Mesenteric fat pad (tissue), 1 donor: ENCODE data around the gene USP16. TPM values are rescaled to one million over a fixed set of nuclear protein-coding genes. Genes with fewer than 3 reads are reported as not detected.

Experiments
- DNase-seq: peaks from one replicate; pipeline ENCODE4 v3.0.0-alpha.2; 2020; ENCODE audit warnings: low spot score
- total RNA-seq: library from RNA; stranded (reverse); fragmentation: NEBNext Ultra II Directional; extraction: Animal tissue kit (Norgen Biotek cat#: 25700); gene quantifications from one replicate; pipeline ENCODE4 v1.2.1, GENCODE V29; 2021
- donor health status: DM: yes; HTN: yes; CAD: no.

USP16 gene
- total RNA-seq, 1 donor from 2014 or later = 38.7 TPM

DNA sequence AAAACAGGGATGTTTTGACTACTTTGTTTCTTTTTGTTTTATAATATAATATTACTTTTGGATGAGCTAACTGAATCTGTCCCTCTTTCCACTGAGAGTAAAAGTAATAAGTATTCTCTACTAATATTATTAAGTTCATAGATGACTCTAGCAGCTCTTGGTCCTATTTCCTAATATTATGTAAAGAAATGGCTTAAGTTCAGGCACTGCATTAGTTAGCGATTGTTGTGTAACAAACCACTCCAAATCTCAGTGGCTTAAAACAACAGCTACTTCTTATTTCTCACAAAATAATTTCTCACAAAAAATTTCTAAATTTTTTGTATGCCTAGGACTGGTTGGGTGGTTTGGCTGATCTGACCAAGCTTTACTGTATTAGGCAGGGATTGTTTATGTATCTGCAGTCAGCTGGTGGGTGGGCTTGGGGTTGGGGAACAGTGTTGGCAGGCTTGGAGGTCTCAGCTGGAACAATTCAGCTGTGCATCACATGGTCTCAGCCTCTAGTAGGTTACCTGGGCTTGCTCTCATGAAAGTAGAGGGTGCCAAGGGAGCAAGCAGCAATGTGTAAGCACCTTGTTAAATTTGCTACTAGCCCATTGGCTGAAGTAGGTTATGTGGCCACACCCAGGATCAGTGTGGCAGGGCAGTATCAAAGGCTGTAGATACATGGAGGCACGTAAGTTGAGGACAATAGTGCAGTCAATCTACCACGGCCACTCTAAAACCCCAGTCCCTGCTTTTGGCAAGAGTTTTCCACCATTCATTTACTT lies 57.8 kb downstream of the USP16 start:
- no peak for DNase-seq

DNA sequence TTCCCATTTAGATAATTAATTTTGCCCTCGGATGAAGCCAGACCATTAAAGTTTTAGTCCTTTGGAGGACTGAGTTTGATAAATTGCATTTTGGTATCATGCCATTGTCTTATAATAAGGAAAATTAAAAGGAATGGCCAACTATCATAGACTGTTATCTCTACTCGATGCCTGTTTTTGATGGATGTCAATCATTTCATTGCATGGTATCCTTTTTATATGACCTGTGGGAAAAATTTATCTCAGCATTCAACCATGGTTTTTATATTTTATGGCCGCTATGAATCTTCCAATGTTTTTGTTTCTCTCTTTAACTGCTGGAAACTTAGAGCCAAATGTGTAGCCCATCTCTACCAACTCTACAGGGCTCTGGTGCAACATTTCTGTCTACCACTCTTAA lies 58.8 kb downstream of the USP16 start:
- DNase-seq = no peak

DNA sequence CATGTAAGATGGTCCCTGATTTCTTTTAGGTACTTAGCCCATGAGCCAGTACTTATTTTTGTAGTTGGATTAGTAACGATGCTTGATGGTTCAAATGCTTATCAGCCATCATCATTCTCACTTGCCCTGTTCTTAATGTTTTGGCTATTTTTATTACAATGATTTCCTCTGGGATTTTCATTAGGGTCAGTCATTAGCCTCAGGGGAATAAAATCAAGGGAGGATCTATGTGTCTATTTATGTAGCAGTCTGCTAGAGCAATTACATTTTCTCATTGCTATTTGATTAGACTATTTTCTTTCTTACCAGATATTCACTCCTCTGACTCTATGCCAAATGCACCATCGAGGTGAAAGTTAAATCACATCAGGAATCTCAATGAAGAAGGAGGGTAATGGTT lies 59.9 kb downstream of the USP16 start:
- DNase-seq = no peak

DNA sequence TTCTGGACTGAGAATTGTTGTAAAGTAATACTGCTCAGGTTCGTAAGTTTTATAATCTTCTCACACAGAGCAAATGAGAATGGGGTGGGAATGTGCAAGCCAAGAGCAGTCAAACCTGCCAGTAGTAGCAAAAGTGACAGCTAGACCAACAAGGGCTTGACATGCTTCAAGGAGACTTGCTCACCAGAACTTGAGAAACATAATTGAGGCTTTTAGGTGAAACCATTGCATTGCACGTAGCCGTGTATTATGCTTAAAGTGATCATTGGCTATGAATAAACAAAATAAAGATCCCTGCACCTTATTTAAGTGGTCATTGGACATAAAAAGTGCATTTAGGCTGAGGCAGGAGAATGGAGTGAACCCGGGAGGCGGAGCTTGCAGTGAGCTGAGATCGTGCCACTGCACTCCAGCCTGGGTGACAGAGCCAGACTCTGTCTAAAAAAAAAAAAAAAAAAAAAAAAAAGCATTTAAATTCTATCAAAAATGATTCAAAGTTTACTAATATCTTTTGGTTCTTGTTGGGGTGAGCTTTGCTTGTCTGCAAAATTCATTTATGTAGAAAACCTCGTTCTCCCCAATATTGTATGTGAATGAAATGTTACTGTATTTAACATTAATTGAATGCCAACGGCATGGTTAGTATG lies 60.8 kb downstream of the USP16 start:
- DNase-seq = no peak

DNA sequence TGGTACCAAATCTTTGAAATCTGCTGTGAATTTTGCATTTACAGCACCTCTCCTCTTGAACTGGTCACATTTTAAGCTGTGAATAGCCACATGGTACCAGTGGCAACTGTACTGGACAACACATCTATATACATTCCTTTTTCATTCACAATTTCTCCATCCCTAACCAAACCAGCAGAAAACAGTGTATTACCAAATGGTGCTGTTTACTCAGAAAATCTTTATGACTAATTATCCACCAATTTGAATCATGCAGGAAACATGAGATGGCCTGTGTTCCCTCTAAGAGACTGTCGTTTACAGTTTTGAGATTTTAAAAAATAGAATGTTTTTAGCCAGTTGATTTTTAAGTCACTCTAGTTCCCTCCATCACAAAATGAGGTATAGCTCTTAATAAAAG lies 66.6 kb downstream of the USP16 start:
- no peak for DNase-seq

DNA sequence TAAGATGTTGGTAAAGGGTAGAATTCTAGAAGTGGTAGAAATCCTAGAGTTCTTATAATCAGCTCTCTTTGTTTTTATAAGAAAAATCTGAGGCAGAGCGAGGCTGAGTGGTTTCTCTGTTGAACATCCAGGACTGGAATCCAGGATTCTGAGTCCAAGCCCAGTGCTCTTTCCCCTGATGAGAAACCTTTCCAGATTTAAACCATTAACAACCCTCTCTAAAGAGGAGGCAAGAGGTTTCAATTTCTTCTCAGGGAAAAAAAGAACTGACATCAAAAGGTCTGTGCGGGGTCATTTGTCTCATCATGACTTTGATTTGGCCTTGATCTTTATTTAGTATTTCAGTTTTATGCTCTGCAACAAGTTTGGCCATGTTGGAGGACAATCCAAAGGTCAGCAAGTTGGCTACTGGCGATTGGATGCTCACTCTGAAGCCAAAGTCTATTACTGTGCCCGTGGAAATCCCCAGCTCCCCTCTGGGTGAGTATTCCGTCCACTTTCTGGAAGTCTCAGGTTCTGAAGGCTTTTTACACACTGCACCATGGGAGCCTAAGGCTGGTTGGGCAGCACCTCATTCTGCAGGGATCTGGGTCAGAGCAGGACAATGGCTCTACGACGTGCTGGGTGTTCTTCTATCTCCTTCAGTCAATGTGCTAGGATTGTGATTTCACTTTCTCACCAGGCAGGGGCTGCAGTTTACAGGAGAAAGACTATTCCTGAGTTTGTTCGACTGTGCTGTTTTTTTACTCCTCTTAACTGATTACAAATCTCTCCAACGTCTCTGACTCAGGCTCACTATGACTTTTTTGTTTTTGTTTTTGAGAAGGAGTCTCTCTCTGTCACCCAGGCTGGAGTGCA lies 67.9 kb downstream of the USP16 start:
- no peak for DNase-seq

DNA sequence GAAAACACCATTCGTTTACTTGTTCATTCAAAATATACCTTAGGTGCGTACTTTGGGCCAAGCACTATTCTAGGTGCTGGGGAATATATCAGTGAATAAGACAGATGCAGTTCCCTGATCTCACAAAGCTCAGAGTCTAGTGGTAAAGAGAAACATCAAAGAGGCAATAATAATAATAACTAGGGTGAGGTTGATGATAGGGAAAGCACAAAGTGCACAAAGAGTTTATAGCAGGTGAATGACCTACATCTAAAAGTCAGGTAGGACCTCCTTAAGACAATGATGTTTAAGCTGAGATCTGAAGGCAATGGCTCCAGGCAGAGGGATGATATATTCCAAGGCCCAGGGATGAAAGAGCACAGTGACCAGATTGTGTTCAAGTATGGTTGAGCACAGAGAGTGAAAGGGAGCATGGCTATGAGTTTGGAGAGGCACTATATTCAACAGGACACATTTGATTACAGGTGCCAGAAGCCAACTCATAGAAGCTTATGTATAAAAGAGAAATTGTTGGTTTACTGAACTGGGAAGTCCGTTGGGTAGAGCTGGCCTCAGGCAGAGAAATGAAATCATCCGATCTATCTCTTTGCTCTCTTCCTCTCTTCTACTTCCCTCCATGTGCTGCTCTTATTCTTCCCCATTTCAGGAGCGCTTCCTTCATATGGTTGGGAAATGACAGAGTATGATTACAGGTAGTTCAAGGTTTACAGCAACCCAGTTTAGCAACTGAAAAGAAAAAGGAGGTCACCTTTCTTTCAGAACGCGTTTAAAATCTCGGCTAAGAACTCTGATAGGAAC lies 71.9 kb downstream of the USP16 start:
- no peak for DNase-seq

DNA sequence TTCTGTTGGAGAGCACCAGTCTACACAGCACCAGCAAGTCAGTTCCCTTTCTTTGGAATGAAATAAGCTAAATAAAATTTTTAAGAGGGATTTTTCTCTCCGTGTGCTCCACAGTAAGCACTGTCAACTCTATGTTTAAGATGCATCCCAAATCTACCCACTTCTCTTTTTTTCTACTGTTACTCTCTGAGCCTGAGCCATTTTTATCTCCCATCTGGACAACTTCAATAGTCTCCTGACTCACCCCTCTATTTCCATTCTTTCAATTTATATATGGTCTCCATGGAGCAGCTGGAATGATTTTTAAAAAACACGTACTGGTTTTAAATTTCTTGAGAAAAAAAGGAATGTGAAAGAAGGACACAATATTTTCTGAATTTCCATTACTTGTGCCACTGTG lies 73.7 kb downstream of the USP16 start:
- no peak for DNase-seq

DNA sequence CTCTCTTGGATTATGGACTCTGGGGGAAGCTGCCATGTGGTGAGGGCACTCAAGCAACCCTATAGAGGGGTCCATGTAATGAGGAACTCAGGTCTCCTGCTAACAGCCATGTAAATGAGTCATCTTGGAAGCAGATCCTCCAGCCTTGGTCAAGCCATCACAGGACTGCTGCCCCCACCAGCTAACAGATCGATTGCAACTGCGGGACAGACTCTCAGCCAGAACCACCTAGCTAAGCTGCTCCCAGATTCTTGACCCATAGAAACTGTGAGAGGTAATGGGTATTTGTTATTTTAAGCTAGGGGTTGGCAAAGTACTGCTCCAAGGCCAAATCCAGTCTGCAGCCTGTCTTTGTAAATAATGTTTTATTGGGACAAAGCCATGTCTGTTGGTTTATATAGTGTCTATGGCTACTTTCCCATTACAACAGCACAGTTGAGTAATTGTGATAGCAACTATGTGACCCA lies 78.4 kb downstream of the USP16 start:
- DNase-seq = no peak

Other genes starting within 250 kb of the USP16 start
- gene LTN1, start 31.8 kb upstream of the USP16 start, total RNA-seq = 22.6 TPM
- 16.9 TPM for gene RWDD2B, start 5.3 kb upstream of the USP16 start, total RNA-seq
- 116 TPM for gene CCT8, start 49.0 kb downstream of the USP16 start, total RNA-seq
- 3.9 TPM for gene MAP3K7CL, start 106.0 kb downstream of the USP16 start, total RNA-seq